GM12874 (cell line): ENCODE measurements around the gene SLC12A4.
A peak's percentile ranks its signal among the peaks of the same experiment; 100 is the strongest.
"Not testable (repeated sequence)": the region's sequence is repeated elsewhere in the genome, so short reads cannot be mapped to it uniquely, and the experiment has no call there.

Experiments used
- TF ChIP-seq, protein P1 (sequence below): IDR thresholded peaks from 2 replicates; pipeline ENCODE4 v1.5.1; 2011; ENCODE audit warnings: low read depth, mild to moderate bottlenecking, control low read depth, low read length, moderate library complexity; ENCODE audit not compliant: insufficient read depth

Gene SLC12A4

GRCh38 chr16:68000450-68000849 lies 32.0 kb upstream of the SLC12A4 start:
- TF ChIP-seq, protein P1, sequence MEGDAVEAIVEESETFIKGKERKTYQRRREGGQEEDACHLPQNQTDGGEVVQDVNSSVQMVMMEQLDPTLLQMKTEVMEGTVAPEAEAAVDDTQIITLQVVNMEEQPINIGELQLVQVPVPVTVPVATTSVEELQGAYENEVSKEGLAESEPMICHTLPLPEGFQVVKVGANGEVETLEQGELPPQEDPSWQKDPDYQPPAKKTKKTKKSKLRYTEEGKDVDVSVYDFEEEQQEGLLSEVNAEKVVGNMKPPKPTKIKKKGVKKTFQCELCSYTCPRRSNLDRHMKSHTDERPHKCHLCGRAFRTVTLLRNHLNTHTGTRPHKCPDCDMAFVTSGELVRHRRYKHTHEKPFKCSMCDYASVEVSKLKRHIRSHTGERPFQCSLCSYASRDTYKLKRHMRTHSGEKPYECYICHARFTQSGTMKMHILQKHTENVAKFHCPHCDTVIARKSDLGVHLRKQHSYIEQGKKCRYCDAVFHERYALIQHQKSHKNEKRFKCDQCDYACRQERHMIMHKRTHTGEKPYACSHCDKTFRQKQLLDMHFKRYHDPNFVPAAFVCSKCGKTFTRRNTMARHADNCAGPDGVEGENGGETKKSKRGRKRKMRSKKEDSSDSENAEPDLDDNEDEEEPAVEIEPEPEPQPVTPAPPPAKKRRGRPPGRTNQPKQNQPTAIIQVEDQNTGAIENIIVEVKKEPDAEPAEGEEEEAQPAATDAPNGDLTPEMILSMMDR = no peak

DNA sequence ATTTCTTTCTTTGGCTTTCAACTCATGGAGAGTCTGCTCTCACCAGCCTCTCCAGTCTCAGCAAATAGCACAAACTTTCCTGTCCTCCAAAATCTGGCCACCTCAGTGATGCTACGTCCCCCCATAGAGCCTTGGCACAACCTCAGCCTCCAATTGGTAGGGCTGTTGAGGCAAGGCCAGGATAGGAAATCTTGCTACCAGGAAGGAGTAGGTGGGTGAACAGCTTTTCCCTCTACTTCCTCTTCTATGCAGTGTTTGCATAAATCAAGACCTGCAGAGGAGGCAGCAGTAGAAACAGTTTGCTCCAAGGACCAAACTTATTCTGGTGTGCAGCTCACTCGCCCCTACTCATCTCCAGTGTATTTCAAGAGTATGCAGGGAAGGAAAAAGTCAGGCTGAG lies 31.5 kb upstream of the SLC12A4 start:
- TF ChIP-seq, protein P1 = no peak

DNA sequence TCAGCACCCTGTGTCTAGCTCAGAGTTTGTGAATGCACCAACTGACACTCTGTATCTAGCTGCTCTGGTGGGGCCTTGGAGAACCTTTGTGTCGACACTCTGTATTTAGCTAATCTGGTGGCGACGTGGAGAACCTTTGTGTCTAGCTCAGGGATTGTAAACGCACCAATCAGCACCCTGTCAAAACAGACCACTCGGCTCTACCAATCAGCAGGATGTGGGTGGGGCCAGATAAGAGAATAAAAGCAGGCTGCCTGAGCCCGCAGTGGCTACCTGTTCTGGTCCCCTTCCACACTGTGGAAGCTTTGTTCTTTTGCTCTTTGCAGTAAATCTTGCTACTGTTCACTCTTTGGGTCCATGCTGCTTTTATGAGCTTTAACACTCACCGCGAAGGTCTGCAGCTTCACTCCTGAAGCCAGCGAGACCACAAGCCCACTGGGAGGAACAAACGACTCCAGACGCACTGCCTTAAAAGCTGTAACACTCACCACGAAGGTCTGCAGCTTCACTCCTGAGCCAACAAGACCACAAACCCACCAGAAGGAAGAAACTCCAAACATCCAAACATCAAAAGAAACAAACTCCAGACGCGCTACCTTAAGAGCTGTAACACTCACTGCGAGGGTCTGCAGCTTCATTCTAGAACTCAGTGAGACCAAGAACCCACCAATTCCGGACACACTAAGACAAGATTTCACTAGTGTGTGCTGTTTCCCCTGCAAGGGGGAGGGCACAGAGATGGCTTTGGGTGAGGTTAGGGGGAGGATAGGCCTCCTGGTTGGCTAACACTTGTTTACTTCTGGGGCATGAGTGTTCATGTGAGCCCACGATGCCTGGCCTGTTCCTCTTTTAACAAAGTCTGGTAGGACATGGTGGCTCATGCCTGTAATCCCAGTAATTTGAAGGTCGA lies 30.6 kb upstream of the SLC12A4 start, which contains the start of gene DPEP2:
TSS of gene DPEP2 (minus strand) at position 706 of the 910 bp plus-strand sequence. CDS start 6,272 bp downstream, outside the sequence.
- TF ChIP-seq, protein P1 = not testable (repeated sequence)

- TF ChIP-seq, protein P1 = no peak
Measured at GRCh38 chr16:67996666-67997065, 28.2 kb upstream of the SLC12A4 start.

DNA sequence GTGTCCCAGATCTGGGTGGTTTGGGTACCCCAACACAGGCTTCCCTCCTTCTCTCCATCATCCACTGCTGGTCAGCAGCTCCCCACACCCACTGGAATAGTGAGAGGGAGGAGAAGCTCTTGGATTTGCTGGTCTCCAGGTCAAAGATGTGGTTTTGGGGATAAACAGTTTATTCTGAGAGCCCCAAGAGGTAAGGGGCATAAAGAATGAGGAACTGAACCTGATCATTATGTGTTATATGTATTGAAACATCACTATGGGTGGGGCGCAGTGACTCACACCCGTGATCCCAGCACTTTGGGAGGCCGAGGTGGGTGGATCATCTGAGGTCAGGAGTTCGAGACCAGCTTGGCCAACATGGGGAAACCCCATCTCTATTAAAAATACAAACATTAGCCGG lies 27.0 kb upstream of the SLC12A4 start:
- TF ChIP-seq, protein P1 = no peak

- TF ChIP-seq, protein P1 = peak; percentile 99
Measured at GRCh38 chr16:67993207-67994039, 25.0 kb upstream of the SLC12A4 start.

DNA sequence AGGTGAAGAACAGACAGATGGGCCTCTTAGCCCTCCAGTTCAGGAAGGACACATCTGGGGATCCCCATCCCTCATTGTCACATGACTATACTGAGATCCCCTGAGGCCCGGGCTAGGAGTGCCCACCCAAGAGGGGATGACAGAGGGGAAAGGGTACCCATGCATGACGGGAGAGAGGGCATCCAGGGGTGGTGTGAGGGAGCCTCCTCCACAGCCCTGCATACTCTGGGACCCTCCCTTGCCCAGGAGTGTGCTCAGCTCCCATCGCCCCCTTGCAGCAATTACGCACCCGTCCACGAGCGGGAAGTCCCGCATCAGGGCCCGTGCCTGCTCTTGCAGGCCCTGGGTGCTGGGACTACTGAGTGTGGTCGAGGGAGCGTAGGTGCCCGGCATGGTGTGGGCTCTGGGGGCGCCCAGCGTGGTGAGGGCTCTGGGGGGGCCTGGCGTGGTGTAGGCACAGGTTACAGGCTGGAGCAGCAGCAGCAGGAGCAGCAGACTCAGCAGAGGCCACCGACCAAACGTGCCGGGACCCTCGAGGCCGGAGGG lies 24.3 kb upstream of the SLC12A4 start:
- TF ChIP-seq, protein P1 = no peak
